Stromal cell of bone marrow (primary cell): ENCODE data around the gene USH2A.
A peak's percentile ranks its signal among the peaks of the same experiment; 100 is the strongest.

Experiments used
- DNase-seq: peaks from one replicate; pipeline ENCODE4 v3.0.0-alpha.2; 2012; ENCODE audit warnings: low read depth

Gene USH2A

GRCh38 chr1:215779729-215780128, 643.5 kb downstream of the USH2A start:
- no peak for DNase-seq

DNA sequence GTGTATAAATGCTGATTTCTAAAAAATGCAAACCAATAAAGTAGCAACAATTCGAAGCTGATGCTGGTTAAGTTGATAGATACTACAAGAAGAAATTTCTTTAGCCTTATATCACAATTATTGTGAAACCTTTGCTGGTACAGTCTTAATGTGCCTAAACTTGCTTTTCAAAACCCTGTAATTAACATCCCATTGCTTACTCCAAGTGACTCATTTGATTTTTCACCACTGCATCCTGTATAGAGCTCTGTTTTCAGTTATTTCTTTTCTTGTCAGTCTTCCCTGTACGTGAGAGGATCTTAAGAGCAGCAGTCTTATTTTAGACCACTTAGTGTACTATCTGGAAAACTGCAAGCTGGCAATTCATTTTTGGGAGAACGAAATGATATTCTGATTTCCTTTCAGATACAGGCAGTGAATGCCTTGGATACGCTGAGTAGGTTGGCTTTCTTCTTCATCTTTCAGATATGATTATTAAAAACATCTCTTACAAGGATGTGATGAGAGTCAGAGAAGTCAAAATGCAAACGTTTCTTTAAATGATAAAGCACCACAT, 645.8 kb downstream of the USH2A start:
- DNase-seq: peak; percentile 11

- DNase-seq: no peak
These were observed 646.9 kb downstream of the USH2A start for GRCh38 chr1:215776336-215776735.

DNA sequence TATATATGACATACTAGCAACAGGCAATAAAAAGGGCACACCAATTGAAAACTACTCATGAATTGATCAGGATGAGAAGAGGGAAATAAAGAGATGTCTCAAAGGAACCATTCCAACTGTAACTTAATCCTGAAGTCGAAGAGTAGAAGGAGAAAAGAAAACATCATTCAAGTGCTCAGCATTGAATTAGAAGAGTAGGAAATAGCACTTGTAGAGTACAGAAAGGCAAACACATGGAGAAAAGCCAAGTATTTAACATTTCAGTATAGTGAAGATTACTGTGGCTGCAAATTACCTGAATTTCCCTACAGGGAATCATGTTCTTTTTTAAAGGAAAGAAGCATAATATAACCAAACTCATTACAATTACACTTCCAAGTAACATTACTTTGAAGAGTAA, 651.1 kb downstream of the USH2A start:
- DNase-seq: no peak

DNA sequence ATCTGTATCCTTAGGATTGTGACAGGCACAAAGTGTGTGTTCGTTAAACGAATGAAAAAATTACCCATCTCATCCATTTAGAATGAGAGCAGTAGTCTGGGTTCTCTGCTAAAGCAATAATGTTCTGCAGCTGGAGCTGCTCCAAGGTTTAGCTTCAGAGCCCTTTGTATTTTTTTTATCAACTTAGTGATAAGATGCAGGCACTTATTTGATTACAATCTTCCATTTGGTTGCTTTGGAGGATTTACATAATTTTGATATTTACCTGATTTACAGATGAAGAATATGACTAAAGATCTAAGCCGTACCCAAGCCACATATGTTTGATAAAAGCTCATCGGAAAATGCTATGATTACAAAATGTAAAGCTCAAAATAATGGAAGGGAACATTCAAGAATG, 654.9 kb downstream of the USH2A start:
- no peak for DNase-seq

DNA sequence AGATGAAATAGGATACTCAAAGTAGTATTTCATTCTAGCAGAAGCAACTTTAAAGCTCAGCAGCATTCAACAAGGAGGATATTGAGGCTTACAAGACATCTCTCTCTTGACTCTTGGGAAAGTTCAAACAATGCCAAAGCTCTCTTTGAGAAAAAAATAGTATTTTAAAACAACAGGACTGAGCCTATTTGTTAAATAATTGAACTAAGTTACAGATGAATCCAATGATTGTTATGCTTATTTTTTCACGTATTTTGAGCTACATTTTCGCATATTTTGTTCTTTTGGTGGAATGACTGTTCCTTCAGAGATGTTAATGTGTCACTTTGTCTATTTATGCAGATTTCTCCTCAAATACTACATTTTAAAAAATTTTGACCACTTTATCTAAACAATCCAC, 655.5 kb downstream of the USH2A start:
- DNase-seq: no peak

DNA sequence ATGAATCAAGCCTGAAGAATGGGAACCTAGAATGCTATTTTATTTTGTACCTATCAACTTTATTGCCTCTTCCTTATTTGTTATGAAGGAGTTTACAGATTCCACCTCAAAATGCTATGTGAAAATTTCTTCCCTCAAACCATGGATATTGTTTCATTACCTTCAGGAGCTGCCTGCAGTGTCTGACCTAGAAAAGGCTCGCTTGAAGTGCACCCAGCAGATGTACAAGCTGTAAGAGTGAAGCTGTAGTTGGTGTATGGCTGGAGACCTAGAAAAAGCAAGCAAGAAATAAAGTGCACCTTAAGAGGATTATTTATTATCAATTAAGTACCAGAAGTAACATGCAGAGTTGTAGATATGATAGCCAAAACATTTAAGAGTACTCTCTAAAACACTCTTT, 656.7 kb downstream of the USH2A start:
- no peak for DNase-seq

GRCh38 chr1:215765833-215766232, 657.4 kb downstream of the USH2A start:
- no peak for DNase-seq

DNA sequence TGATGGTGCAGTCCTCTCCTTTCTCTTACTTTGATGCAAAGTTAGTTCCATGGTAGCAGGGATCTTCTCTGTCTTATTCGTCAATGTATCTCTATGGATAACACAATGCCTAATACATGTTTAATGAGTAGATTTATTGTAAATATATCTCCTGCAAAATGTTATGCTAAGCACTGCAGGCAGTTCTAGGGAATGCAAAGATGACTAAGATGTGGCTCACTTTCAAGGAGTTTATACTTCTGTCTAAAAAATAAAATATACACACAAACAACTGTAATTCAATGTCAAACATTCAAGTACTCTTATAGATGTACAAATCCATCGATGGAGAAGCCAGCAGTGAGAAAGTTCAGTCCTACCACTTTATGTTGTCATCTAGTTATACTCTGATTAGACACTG, 661.8 kb downstream of the USH2A start:
- no peak for DNase-seq

- no peak for DNase-seq
These were observed 669.1 kb downstream of the USH2A start for GRCh38 chr1:215754112-215754511.

GRCh38 chr1:215749414-215749813, 673.8 kb downstream of the USH2A start:
- peak; percentile 61 for DNase-seq

- no peak for DNase-seq
These were observed 674.8 kb downstream of the USH2A start for GRCh38 chr1:215748431-215748830.

DNA sequence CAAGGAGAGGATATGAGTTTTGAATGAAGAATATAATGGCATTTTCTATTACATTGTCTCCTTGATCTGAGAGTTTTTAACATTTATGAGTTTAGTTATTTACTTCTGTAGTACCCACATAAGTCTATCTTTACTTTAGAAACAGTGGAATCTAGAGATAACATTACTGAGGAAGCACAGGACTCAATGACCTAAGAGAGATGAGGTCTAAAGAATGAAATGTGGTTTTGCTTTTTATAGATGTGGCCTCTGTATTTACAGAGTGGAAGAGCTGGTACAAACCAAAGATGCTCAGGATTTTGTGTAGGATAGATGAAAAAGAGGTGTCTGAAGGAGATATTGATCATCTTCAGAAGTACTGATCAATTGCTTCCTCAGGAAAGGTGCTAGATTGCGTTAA, 678.8 kb downstream of the USH2A start:
- no peak for DNase-seq

GRCh38 chr1:215739025-215739424, 684.2 kb downstream of the USH2A start:
- DNase-seq: no peak

DNA sequence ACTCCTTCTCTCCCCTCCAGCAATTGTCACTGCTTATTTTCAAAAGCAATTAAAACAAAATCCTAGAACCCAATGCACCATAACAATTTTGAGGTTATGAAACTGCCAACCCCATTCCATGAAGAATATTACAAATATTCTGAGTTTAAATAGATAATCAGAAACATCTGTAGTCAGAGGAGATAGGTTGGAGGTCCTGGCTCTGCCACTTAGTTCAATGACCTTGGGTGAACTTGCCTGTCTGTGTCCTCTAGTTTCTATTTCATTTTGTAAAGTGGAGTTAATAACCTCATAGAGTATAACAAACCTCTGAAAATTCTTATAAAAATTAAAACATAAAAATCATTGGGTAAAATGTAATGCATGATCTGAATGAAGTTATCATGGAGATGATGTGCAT, 691.5 kb downstream of the USH2A start:
- DNase-seq: no peak

- DNase-seq: no peak
These were observed 692.6 kb downstream of the USH2A start for GRCh38 chr1:215730600-215730999.

DNA sequence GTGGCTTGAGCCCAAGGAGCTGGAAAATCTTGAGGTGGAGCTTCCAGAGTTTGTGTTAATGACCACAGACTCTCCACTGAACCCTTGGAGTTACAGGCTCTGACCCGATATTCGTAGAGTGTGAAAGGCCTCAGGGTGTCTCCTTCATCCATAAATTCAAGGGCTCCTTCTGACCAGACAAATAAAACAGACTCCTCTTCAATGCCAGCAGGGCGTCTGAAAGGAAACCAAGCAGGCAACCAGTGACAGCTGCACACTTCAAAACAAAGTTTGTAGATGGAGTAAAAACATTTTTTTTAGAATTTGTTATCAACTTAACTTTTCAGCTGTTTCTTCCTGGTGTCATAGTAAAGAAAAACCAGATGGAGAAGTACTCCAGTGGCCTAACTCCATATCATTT, 695.1 kb downstream of the USH2A start:
- no peak for DNase-seq

DNA sequence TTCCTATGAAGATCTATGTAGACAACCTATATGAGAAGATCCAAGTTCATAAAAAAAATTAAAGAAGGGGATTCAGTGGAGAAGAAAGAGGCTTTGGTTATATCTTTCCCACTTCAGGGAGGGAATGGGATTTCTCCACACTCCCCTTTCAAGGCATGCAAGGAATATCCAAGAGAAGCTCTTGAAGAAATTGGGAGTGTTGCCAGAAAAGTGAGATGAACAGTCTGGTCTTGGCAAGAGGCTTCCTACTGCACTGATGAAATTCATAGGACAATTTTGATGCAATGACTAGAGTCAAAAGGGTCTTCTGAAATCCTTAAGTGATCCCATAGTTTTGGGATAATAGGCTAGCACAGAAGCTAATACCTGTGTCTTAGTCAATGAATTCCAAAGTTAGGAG, 703.1 kb downstream of the USH2A start:
- no peak for DNase-seq

GRCh38 chr1:215719552-215719951, 703.7 kb downstream of the USH2A start:
- no peak for DNase-seq

DNA sequence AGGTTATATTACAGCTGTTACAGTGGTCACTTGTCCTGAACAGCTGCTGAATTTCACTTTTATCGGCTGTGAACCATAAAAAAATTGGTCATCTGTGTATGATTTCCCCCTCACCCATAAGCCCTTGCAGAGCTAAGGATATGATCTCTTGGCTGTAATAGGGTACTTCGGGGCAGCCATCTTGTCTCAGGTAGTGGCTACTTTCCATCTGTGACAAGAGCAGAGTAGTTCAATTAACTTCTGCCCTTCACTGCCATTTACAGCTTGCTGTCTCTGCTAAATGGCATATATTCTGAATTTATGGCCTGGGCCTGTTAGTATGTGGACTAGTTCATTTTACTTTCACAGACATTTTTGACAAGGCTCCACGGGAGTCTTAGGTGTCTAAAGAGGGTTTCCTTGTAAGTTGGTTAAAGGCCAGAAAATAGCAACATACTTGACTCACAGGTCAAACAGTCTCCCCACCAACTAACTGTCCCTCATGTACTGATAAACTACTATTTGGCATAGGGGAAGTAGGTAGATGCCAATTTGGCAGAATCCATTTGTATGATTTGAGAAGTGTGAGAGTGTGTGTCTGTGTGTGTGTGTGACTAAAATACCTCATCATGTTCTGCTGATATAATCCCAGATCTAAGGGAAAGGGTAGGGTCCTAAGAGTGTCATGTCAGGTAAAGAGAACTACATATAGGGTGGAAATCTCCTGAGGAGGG, 704.5 kb downstream of the USH2A start:
- no peak for DNase-seq

- no peak for DNase-seq
These were observed 705.4 kb downstream of the USH2A start for GRCh38 chr1:215717677-215718426.

- DNase-seq: no peak
These were observed 712.4 kb downstream of the USH2A start for GRCh38 chr1:215710899-215711225.

DNA sequence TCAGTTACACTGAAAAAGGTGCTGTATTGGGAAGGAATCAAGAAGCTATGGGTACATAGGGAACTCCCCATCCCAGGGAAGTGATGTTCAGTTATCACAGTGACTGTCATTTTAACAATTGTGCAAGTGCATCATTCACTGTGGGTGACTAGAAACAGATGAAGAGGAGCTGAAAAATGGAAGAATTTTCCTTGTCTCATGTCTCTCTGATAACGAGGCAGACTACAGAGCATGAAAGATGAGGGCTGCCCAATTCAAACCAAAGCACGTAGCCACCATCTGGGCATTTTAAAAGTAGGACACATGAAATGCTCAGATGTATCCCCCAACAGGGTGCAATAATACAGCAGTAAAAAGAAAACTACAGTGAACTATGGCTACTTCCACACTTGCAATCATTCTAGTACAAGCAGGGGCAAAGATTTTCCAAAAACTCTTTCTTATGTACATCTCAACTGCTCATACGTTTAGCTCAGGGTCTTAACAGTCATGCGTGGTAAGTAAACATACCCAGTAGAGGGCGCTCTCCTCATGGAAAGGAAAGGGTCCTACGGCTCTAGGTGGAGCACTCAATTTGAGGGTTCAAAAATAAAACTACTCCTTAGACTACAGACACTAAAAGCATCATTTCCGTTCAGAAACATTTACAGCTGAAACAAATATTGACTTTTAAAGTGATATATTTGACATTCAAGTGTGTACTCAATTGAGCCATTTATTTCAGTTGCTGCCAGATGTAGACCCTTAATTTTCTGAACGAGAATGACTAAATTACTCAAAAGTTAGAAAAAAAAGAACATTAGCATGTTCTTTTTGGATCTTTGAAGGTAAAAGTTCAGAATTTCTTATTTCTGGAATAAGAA, 713.0 kb downstream of the USH2A start:
- peak; percentile 28 for DNase-seq
